HL-60 (cell line): ENCODE results near the gene KSR2.

Experiments used
- CTCF ChIP-seq: IDR thresholded peaks from one replicate; pipeline ENCODE4 v1.5.1; 2011; ENCODE audit warnings: low read length, control low read depth, inconsistent platforms; ENCODE audit not compliant: insufficient read depth
- GABPA ChIP-seq: IDR thresholded peaks from 2 replicates; pipeline ENCODE4 v1.6.1; 2012; ENCODE audit warnings: low read depth
- POLR2AphosphoS5 ChIP-seq: IDR thresholded peaks from 2 replicates; pipeline ENCODE4 v1.6.1; 2012; ENCODE audit warnings: low read depth
- REST ChIP-seq: IDR thresholded peaks from 2 replicates; pipeline ENCODE4 v1.6.1; 2012; ENCODE audit warnings: low read depth; ENCODE audit not compliant: insufficient replicate concordance

DNA sequence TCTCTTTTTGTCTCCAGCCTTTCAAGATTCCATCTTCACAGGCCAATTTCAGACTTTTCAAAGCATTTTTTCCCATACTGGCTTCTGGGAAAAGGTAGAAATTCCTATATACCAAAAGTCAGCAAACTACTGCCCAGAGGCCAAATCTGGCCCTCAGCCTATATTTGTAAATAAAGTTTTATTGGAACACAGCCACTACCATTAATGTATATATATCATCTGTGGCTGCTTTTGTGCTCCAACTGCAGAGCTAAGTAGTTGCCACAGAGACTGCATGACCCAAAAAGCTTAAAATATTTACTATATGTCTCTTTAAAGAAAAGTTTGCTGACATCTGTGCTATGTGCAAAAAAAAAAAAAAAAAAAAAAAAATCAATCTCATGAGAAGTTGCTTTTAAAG lies 76.3 kb downstream of the KSR2 start:
- TF ChIP-seq CTCF (no peak), REST (no peak), POLR2AphosphoS5 (no peak), GABPA (no peak)
